ACC112 (cell line): Measurements from ENCODE around the gene AQP2.

Source experiments
- H2AFZ ChIP-seq: fragments of 200-600 bp; sonication (generic); one replicate; pipeline ENCODE4 v1.6.0; 2017; ENCODE audit warnings: antibody characterized with exemption, low read length; ENCODE audit not compliant: unreplicated experiment
- H3K27ac ChIP-seq: fragments of 200-600 bp; sonication (generic); 2 replicates; pipeline ENCODE4 v1.5.1; 2014; ENCODE audit warnings: low read depth, mild to moderate bottlenecking, antibody characterized with exemption, low read length, moderate library complexity
- H3K27me3 ChIP-seq: fragments of 200-600 bp; sonication (generic); 2 replicates; pipeline ENCODE4 v1.6.1; 2014; ENCODE audit warnings: mild to moderate bottlenecking, antibody characterized with exemption, low read length, moderate library complexity, mixed read lengths; ENCODE audit not compliant: insufficient read depth
- H3K36me3 ChIP-seq: fragments of 200-600 bp; sonication (generic); 2 replicates; pipeline ENCODE4 v1.6.1; 2016; ENCODE audit warnings: mild to moderate bottlenecking, antibody characterized with exemption, low read length, moderate library complexity, mixed read lengths; ENCODE audit not compliant: insufficient read depth
- H3K4me1 ChIP-seq: fragments of 200-600 bp; sonication (generic); one replicate; pipeline ENCODE4 v1.6.1; 2016; ENCODE audit warnings: low read length, mixed read lengths; ENCODE audit not compliant: insufficient read depth, unreplicated experiment, control insufficient read depth
- H3K4me3 ChIP-seq: fragments of 200-600 bp; sonication (generic); 2 replicates; pipeline ENCODE4 v1.5.1; 2014; ENCODE audit warnings: mild to moderate bottlenecking, low read depth, low read length
- H3K79me2 ChIP-seq: fragments of 200-600 bp; sonication (generic); one replicate; pipeline ENCODE4 v1.6.0; 2016; ENCODE audit warnings: low read length; ENCODE audit not compliant: control insufficient read depth, unreplicated experiment, insufficient read depth

The AQP2 gene

DNA sequence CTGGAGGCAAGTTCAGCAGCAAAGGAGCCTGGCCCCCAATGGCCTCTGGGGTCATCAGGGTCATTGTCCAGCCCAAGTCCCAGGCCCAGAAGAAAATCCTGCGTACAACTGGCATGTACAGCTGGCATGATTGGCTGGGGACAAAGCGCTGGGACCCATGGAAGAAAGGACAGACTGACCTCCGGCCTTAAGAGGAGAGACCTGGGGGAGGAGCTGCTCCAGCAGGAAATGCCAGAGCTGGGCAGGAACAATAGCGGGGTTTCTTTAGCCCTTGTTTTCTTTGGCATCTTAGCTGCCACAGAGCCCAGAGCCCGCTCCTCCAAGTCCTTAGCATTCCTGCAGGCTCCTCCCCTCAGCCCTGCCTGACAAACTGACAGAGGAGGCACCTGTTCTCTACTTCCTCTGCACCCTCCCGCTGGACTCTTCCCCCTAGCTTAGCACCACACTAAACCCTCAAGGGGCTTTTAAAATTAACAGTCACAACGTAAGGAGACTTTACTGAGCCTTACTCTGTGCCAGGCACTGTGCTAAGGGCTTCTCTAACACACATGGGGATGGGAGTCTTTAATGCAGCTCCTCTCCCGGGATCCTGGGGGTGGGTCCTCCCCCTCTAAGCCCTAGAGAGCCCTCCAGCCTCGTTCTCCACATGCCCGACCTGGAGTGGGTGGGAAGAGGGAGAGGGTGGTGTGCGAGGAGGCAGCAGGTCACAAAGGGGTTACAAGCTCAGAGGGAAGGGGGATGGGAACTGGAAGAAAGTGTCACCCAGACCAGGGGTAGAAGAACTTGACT lies 9.3 kb downstream of the AQP2 start:
- no peak overlapping the region for H3K27ac ChIP-seq
- H3K36me3 ChIP-seq, result no peaks in the 10 kb centered on the region
- H3K27me3 ChIP-seq, result peaks cover 18% of the 10 kb centered on the region
- no peaks in the 10 kb centered on the region for H3K79me2 ChIP-seq
- H2AFZ ChIP-seq, result no peak overlapping the region
- H3K4me1 ChIP-seq, result peaks cover 29% of the 10 kb centered on the region
- H3K4me3 ChIP-seq, result no peak overlapping the region

DNA sequence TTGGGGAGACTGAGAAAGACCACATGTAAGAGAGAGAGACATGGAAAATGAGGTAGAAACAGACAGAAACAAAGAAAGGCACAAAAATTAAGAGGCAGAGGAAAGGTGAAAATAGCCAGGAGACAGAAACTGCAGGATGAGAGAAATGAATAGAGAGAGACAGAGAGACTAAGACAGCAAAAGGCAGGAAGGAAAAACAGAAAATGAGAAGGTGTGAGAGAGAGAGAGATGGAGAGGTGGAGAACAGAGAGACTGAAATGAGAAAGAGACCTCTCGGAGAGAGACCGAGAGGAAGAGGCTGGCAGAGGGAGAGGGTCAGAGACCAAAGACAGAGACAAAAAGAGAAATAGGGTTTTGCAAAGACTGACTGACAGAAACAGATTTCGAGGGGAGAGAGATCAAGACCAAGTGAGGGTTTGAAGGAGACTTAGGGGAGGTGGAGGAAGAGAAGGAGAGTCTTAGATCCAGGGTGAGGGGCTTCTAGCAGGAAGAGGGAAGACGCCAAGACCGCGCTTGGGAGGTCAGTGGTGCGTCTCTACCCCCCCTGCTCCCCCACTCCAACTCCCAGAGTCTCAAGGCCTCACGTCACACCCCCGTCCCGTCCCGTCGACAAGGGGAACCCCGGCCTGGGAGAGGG lies 10.1 kb downstream of the AQP2 start:
- peaks cover 18% of the 10 kb centered on the region for H3K27me3 ChIP-seq
- H3K4me3 ChIP-seq, result no peak overlapping the region
- H3K27ac ChIP-seq, result no peak overlapping the region
- no peaks in the 10 kb centered on the region for H3K79me2 ChIP-seq
- no peaks in the 10 kb centered on the region for H3K36me3 ChIP-seq
- H3K4me1 ChIP-seq, result peaks cover 29% of the 10 kb centered on the region
- no peak overlapping the region for H2AFZ ChIP-seq

DNA sequence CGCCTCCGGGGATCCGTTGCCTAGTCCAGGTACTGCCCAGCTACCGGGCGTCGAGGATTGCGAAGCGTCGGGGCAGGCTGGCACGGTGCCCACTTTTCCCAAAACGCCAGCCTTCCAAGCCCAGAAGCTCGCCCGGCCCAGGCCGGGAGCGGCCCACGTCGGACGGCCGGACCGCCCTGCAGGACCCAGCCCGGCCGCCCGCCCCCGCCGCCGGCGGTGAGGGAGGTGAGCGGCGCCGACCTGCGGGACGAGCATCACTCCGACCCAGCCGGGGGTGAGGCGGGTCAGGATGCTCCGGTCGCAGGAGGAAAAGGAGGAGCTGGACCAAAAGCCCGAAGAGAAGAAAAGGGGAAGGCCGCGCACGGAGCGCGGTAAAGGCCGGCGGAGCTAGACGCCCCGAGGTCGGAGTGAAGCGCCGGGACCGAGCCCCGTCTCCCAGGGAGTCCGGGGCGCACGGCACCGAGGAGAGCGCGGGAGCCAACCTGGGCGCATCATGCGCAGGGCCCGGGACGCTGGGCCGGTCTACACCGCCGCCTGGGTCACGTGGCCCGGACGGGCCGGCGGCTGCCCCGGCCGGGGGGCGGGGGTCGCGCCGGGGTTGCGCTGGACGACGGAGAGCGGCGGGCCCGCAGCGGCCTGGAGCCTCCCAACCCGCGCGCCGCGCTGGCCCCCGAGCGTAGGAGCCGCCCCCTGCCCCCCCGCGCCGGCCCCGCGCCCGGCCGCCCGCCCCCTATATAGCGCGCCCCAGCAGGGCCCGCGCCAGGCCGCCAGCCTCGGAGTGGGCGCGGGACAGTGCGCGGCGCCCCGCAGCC lies 10.8 kb downstream of the AQP2 start, which contains the start of gene AQP5:
AQP5 (plus strand) TSS at position 762 of the 812 bp plus-strand sequence. CDS start 146 bp downstream, outside the sequence.
- Histone ChIP-seq H3K79me2 (no peaks in the 10 kb centered on the region), H3K27ac (no peak within 1 kb of the TSS), H3K4me3 (peak within 1 kb of the TSS; percentile 65), H3K4me1 (peaks cover 29% of the 10 kb centered on the region), H2AFZ (peak within 1 kb of the TSS; percentile 29), H3K27me3 (peaks cover 18% of the 10 kb centered on the region), H3K36me3 (no peaks in the 10 kb centered on the region)

DNA sequence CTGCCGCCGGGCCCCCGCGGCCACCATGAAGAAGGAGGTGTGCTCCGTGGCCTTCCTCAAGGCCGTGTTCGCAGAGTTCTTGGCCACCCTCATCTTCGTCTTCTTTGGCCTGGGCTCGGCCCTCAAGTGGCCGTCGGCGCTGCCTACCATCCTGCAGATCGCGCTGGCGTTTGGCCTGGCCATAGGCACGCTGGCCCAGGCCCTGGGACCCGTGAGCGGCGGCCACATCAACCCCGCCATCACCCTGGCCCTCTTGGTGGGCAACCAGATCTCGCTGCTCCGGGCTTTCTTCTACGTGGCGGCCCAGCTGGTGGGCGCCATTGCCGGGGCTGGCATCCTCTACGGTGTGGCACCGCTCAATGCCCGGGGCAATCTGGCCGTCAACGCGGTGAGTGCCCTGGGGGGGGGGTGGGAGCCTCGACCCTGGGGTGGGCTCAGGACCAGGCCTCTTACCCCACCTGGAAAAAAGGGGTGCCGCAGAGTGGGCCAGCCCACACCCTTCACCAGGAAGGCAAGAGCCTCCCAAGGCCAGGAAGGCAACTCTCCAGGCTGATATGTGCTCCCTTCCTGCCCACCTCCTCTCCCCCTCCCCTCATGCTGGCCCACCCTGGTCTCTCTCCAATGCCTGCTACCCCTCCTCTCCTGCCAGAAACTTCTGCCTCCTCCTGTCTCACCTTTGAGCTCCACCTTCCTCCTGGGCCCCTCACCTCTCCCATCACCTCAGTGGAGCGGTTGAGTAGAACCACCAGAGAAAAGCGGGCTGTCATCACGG lies 11.6 kb downstream of the AQP2 start:
- Histone ChIP-seq H3K27ac (no peak overlapping the region), H3K27me3 (peaks cover 18% of the 10 kb centered on the region), H3K79me2 (no peaks in the 10 kb centered on the region), H3K4me1 (peaks cover 29% of the 10 kb centered on the region), H2AFZ (no peak overlapping the region), H3K4me3 (no peak overlapping the region), H3K36me3 (no peaks in the 10 kb centered on the region)

DNA sequence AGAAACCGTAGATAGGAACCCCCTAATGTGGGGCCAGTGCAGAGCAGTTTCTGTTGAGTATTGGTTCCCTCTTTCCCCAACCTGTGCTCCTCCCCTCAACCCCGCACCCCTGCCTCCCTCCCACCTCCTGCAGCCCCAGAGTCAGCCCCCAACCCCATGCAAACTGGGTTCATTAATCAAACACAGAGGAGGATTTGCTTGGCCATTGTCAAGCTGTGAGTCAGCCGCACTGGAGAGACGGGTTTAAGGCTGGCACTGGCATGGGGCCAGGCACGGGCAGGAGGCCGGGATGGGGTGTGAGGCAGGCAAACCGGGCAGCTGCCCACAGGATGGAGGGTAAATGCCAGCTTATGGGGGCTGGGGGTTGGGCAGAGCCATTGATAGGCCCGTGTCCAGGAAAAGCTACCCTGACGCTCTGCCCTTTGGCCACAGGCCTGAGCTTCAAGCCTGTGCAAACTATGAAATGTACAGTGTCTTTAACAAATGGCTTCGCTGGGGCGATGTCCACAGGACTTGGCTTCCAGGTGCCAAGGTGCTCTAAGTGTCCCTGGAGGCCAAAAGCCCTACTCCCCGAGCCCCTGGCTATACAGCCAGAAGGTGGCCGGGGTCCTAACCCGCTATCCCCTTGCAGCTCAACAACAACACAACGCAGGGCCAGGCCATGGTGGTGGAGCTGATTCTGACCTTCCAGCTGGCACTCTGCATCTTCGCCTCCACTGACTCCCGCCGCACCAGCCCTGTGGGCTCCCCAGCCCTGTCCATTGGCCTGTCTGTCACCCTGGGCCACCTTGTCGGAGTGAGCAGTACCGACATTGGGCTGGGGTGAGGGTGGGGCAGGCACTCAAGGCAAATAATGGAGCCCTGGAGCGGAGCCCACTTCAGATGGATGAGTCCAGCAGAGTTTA lies 12.6 kb downstream of the AQP2 start:
- Histone ChIP-seq H3K36me3 (no peaks in the 10 kb centered on the region), H3K4me3 (no peak overlapping the region), H2AFZ (no peak overlapping the region), H3K27ac (no peak overlapping the region), H3K79me2 (no peaks in the 10 kb centered on the region), H3K27me3 (peaks cover 18% of the 10 kb centered on the region), H3K4me1 (peaks cover 29% of the 10 kb centered on the region)

DNA sequence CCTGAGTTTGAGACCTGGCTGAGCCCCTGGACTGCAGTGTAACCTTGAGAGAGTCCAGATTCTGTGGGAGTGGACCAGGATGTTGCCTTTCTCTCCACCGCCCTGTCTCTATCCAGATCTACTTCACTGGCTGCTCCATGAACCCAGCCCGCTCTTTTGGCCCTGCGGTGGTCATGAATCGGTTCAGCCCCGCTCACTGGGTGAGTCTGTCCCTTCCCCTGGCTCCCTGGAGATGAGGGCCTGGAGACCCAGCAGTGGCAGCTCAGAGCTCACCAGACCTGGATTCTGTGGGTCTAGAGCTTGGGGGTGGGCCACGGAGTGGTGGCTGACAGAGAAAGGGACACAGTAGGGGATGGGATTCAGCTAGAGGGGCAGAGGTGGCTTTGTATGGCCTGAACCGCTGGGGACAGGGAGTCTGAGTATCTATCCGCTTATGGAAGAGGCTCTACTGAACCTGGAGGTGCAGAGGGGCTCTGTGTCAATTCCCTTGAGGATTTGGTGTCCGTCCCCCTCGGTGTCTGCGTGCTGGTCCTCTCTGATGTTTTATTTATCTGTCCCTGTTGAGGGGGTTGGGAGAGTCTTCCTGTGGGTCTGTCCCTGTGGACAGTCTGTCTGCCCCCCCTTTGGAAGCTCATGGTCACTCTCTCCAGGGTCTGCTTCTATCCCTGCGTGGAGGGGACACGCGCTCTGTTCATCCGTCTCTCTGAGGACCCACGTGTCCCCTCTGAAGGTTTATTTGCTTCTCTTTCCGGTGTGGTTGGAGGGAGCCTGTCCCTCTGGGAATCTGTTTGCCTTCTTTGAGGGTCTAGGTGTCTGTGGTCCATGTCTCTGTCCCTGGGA lies 13.7 kb downstream of the AQP2 start:
- no peak overlapping the region for H3K27ac ChIP-seq
- H2AFZ ChIP-seq, result no peak overlapping the region
- H3K27me3 ChIP-seq, result peaks cover 21% of the 10 kb centered on the region

DNA sequence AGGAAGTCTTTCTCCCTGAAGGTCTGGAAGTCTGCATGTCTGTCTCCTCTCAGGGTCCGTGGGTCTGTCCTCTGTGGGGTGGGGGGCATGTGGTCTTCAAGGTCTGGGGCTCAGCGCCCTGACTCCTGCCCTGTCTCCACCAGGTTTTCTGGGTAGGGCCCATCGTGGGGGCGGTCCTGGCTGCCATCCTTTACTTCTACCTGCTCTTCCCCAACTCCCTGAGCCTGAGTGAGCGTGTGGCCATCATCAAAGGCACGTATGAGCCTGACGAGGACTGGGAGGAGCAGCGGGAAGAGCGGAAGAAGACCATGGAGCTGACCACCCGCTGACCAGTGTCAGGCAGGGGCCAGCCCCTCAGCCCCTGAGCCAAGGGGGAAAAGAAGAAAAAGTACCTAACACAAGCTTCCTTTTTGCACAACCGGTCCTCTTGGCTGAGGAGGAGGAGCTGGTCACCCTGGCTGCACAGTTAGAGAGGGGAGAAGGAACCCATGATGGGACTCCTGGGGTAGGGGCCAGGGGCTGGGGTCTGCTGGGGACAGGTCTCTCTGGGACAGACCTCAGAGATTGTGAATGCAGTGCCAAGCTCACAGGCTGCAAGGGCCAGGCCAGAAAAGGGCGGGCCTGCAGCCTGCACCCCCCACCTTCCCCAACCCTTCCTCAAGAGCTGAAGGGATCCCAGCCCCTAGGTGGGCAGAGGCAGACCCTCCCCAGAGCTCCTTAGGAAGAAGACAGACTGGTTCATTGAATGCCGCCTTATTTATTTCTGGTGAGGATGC lies 14.5 kb downstream of the AQP2 start:
- no peak overlapping the region for H3K4me3 ChIP-seq
- H2AFZ ChIP-seq, result no peak overlapping the region
- H3K36me3 ChIP-seq, result no peaks in the 10 kb centered on the region
- peaks cover 19% of the 10 kb centered on the region for H3K4me1 ChIP-seq
- H3K27me3 ChIP-seq, result peaks cover 29% of the 10 kb centered on the region
- no peak overlapping the region for H3K27ac ChIP-seq
- H3K79me2 ChIP-seq, result no peaks in the 10 kb centered on the region

More for the DNA sequence above, 13.7 kb downstream of the AQP2 start:
- no peaks in the 10 kb centered on the region for H3K79me2 ChIP-seq
- H3K4me1 ChIP-seq, result peaks cover 28% of the 10 kb centered on the region
- H3K4me3 ChIP-seq, result no peak overlapping the region
- H3K36me3 ChIP-seq, result no peaks in the 10 kb centered on the region

DNA sequence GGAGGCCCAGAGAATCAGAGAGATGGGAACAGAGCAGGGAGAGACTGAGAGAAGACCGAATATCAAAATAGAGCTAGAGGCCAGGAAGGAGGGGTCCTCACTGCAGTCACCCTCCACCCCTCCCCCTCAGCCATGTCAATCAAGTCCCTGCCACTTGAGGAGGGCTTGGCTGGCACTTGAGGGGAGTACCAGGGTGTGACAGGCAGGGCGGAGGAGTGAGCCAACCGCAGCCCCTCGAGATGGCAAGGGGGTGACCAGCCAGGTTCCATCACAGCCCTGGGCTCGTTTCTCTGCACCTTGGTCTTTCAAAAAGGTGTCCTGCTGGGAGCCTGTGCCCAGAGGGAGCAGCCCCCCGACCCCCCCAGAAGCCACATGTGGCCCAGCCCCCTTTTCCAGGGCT lies 15.3 kb downstream of the AQP2 start:
- H2AFZ ChIP-seq, result no peak overlapping the region
- H3K27me3 ChIP-seq, result peaks cover 27% of the 10 kb centered on the region
- no peak overlapping the region for H3K4me3 ChIP-seq
- no peaks in the 10 kb centered on the region for H3K36me3 ChIP-seq
- no peaks in the 10 kb centered on the region for H3K79me2 ChIP-seq
- H3K4me1 ChIP-seq, result peaks cover 11% of the 10 kb centered on the region
- no peak overlapping the region for H3K27ac ChIP-seq
